Amniotic stem cell (primary cell): Measurements from ENCODE around the gene CHAF1A.

Source experiments
- DNase-seq: peaks from one replicate; lab custom pipeline; 2025; lab: John Stamatoyannopoulos, UW

Gene CHAF1A

GRCh38 chr19:4456476-4456842, 54.0 kb downstream of the CHAF1A start:
- DNase-seq = peak; percentile 22

- DNase-seq = peak; percentile 23
These were observed 54.6 kb downstream of the CHAF1A start for GRCh38 chr19:4456843-4457653.

GRCh38 chr19:4457654-4458395, 55.4 kb downstream of the CHAF1A start, which contains the start of gene UBXN6:
Gene UBXN6, minus strand, starts transcription at chr19:4457794. Its CDS starts 97 bp downstream, at chr19:4457697.
- peak; percentile 97 for DNase-seq

GRCh38 chr19:4464815-4465581, 62.6 kb downstream of the CHAF1A start:
- no peak for DNase-seq

DNA sequence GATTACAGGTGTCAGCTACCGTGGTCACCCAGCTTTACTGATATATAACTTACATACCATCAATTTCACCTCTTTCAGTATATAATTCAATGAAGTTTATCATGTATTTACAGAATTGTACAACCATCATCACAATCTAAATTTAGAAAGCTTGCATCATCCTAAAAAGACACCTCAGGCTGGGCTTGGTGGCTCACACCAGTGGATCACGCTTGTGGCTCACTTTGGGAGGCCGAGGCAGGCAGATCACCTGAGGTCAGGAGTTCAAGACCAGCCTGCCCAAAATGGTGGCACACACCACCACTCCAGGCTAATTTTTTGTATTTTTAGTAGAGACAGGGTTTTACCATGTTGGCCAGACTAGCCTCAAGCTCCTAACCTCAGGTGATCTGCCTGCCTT, 65.4 kb downstream of the CHAF1A start:
- DNase-seq = no peak

DNA sequence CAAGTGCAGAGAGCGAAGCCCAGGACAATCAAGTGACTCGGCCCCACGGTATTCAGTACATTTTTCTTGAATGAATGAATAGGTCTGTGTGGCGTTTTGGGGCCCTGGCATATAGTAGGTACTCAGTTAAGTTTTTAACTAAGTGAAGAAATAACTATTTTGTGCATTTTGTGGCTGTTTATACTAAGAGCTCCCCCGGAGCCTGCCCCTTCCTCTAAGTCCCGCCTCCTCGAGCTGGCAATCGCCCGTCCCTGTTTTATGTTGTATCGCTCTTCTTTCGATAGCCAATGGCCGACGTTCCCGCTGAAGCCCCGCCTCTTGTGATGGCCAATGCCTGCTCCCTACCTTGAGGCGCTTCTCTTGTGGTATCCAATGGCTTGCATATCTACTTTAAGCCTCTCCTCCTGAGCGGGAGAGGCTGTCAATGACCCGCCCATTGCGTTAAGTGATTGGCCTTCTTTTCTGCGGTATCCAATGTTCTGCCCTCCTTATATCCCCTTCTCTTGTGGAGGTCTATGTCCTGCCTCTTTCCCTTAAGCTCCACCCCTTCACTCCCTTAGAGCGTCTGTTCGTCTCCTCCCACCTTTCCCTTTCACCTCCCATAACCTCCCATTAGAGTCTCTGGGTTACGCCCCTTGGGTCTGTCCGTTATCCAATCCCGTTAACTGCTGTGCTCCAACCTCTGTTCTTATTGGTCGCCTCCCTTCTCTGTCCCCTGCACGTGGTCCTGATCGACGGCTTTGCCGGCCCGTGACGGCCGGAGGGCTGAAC, 69.1 kb downstream of the CHAF1A start:
- DNase-seq = peak; percentile 100

DNA sequence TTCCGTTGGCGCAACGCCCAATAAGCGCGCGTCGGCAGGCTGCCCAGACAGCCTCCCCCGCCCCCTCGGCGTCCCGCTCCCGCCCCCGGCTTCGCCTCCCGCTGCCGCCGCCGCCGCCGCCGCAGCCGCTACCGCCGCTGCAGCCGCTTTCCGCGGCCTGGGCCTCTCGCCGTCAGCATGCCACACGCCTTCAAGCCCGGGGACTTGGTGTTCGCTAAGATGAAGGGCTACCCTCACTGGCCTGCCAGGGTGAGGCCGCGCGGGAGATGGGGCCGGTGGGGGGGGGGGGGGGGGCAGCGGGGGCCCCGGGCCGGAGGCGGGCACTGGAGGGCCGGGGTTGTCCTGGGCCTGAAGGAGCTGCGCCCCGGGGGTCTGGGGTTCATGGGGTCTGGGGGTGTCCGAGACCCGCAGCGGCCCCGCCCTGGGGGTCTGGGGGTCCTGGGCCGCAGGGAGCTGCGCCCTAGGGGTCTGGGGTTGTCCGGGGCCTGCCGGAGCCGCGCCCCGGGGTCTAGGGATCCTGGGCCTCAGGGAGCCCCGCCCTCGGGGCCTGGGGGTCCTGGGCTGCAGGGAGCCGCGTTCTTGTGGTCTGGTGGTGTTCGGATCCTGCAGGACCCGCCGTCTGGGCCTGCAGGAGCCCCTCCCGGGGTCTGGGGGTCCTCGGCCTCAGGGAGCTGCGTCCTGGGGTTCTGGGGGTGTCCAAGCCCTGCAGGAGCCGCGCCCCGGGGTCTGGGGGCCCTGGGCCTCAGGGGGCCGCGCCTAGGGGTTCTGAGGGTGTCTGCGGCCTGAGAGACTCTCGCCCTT, 69.9 kb downstream of the CHAF1A start, which contains the start of gene HDGFL2:
Gene HDGFL2, plus strand, starts transcription at position 124 of the 801 bp plus-strand sequence. Its CDS starts 54 bp downstream, at position 178.
- DNase-seq = no peak

- no peak for DNase-seq
These were observed 70.7 kb downstream of the CHAF1A start for GRCh38 chr19:4473011-4473762.

- no peak for DNase-seq
These were observed 71.5 kb downstream of the CHAF1A start for GRCh38 chr19:4473763-4474513.

- peak; percentile 54 for DNase-seq
These were observed 72.1 kb downstream of the CHAF1A start for GRCh38 chr19:4474514-4475022.

DNA sequence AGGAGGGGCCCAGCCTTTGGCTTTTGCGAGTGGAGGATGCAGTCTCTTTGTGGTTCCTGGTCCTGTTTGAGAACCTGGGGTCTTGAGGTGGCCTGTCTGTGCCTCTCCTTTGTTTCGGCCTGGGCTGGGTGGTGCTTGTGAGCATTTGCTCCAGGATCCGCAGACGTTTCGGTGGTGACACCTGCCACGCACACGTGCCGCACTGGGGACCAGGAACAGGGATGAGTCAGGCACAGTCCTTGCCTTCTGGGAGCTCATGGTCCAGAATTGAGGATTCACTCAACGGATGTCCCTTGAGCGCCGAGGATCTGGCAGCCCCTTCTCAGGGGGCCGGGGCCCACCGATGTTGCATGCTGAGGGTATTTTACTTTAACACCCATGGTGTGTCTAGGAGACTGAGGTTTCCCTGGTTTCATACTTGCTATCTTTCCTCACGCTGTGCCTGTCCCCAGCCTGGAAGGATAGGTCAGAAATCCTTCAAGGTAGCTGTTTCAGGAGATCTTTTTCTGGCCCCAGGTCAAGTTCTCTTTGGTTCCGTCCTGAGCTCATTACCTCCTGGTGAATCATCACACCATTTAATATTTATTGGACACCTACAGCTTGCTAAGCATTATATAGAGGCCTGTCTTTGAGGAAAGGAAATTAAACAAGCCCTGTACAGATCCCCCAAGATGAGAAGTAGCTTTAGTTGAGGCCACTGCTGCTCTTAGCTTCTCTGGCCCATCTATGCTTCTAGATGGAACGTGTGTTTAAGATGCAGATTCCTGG, 74.8 kb downstream of the CHAF1A start:
- no peak for DNase-seq

GRCh38 chr19:4482721-4483364, 80.4 kb downstream of the CHAF1A start:
- no peak for DNase-seq

DNA sequence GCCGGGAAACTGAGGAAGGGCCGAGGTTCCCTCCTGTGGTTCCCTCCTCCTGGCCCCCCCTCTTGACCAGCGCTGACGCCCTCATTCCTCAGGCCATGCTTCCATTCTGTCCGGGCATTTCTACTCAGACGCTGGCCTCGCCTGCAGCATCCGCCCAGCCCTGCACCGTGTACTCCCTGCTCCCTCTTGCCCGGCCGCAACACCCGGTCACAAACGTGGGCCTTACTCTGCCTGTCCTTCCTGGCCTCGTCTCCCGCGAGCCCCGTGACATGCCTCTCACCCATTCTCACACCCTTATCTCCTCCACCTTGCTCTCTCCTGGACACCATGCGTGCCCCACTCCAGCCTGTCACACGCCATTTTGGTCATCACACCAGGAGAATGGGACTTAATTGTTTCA, 80.9 kb downstream of the CHAF1A start:
- DNase-seq = no peak

DNA sequence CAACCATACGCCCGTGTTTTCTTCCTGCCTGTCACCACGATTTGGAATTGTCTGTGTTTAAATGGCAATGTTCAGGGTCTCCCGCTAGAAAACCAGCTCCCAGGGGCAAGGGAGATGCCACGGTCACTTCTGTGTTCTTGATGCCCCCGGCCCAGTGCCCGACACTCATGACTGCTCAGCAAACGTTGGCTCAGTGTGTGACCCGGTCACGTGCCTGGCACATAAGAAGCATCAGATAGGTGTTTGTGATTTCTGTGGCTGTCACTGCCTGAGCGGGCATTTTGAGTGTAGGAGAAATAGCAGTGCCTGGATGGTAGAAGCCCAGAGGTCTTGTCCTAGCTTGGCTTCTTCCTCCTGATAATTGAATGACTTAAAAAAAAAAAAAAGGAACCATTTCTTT, 85.1 kb downstream of the CHAF1A start:
- DNase-seq = no peak

- no peak for DNase-seq
These were observed 86.1 kb downstream of the CHAF1A start for GRCh38 chr19:4488496-4488895.

DNA sequence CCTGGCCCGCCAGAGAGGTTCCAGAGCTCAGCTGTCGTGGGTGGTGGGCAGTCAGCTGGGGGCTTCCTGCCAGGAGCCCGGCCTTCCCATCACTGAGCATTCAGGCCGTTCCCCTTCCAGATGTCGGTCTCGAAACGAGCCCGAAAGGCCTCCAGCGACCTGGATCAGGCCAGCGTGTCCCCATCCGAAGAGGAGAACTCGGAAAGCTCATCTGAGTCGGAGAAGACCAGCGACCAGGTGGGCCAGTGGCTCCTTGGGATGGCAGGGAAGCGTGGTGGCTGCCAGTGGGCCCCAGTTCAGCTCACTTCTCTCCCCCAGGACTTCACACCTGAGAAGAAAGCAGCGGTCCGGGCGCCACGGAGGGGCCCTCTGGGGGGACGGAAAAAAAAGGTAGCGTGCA, 89.0 kb downstream of the CHAF1A start:
- no peak for DNase-seq

DNA sequence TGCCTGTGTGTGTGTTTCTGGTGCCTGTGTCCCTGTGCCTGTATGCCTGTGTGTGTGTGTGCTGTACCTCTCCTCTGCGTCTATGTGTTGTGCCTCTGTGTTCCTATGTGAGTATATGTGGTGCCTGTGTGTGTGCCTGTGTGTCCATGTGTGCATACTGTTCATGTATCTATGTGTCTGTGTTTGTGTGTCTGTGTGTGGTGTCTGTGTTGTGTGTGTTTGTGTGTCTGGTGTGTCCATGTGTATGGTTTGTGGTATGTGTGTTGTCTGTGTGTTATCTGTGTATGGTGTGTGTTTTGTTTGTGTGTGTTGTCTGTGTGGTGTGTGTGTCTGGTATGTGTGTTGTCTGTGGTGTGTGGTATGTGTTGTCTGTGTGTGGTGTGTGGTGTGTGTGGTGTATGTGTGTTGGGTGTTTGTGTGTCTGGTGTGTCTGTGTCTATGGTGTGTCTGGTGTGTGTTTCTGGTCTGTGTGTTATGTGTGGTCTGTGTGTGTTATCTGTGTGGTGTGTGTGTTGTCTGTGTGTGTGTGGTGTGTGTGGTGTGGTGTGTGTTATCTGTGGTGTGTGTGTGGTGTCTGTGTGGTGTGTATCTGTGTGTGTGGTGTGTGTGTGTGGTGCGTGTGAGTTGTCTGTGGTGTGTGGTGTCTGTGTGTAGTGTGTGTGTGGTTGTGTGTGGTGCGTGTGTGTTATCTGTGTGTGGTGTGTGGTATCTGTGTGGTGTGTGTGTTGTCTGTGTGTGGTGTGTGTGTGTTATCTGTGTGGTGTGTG, 90.1 kb downstream of the CHAF1A start:
- DNase-seq = no peak
